ENCODE results near the gene ACTR5. TPM values are rescaled to one million over a fixed set of nuclear protein-coding genes. Genes with fewer than 3 reads are reported as not detected.

Gene ACTR5
- total RNA-seq, 1 experiment from 2014 or later = 14.1 TPM

GRCh38 chr20:38751360-38751976 lies 3.2 kb downstream of the ACTR5 start:
- H3K23me2 ChIP-seq (ENCODE audit: insufficient read length, low read depth, low read length, poor library complexity, severe bottlenecking) = peaks cover 2% of the 10 kb centered on the region
- H3K27me3 ChIP-seq (ENCODE audit: insufficient read depth, low read length) = no peaks in the 10 kb centered on the region; the same call in 1 of the 2 replicates
- Mint-ChIP-seq H3K27ac (no peak overlapping the region), H3K4me1 (peaks cover 15 to 16% of the 10 kb centered on the region in 2 experiments), H3K9me3 (no peaks in the 10 kb centered on the region), H3K4me3 (no peak overlapping the region), H3K27me3 (ENCODE audit: low read depth) (peaks cover 20% of the 10 kb centered on the region), H3K36me3 (ENCODE audit: insufficient read depth in 1 of 3, low read depth in 3 of 3) (peaks cover 20 to 43% (median 43%) of the 10 kb centered on the region in 3 experiments; a peak in 6 of 7 replicates)
- H3K79me1 ChIP-seq (ENCODE audit: insufficient read depth, low read depth, low read length, poor library complexity, severe bottlenecking) = no peaks in the 10 kb centered on the region
- no peak overlapping the region for H3K4me2 ChIP-seq (ENCODE audit: insufficient read depth, insufficient read length, low read length)
- H4K5ac ChIP-seq (ENCODE audit: insufficient read length, low read depth, low read length) = no peak overlapping the region
- H2BK20ac ChIP-seq (ENCODE audit: low read depth, low read length, poor library complexity, severe bottlenecking) = no peak overlapping the region
- H3K9me3 ChIP-seq (ENCODE audit: control insufficient read depth, low read depth, low read length) = no peaks in the 10 kb centered on the region
- no peak overlapping the region for H4K8ac ChIP-seq (replicated peaks; ENCODE audit: insufficient read length, low read depth, low read length)
- H3K56ac ChIP-seq (ENCODE audit: insufficient read length, low read depth, low read length) = no peak overlapping the region
- no peak overlapping the region for H3T11ph ChIP-seq (ENCODE audit: low read length)
- no peak overlapping the region for H2BK15ac ChIP-seq (ENCODE audit: low read depth, low read length)
- no peak for DNase-seq
- H2BK120ac ChIP-seq (ENCODE audit: low read depth, low read length, poor library complexity, severe bottlenecking) = no peak overlapping the region
- H3K23ac ChIP-seq (ENCODE audit: insufficient read length, low read depth, low read length) = no peak overlapping the region
- no peak overlapping the region for H3K27ac ChIP-seq (ENCODE audit: insufficient read length, low read depth, low read length)
- no peak overlapping the region for H3K18ac ChIP-seq (ENCODE audit: insufficient read length, low read depth, low read length)
- H2BK12ac ChIP-seq (ENCODE audit: insufficient read length, low read depth, low read length) = no peak overlapping the region
- H2BK5ac ChIP-seq (ENCODE audit: insufficient read length, low read length) = no peak overlapping the region
- peak; percentile 80 for TF ChIP-seq CTCF (conservative IDR thresholded peaks at IDR 0.05)
- no peak overlapping the region for H2AK5ac ChIP-seq (ENCODE audit: insufficient read length, low read length)
- no peaks in the 10 kb centered on the region for H3K79me2 ChIP-seq (ENCODE audit: insufficient read depth, low read length)
- no peaks in the 10 kb centered on the region; the same call in 1 of the 2 replicates for H3K4me1 ChIP-seq (ENCODE audit: insufficient read depth, low read length)
- no peaks in the 10 kb centered on the region for H4K20me1 ChIP-seq (ENCODE audit: control insufficient read depth, insufficient read depth, insufficient read length)
- no peak overlapping the region for H3K4ac ChIP-seq (ENCODE audit: low read depth, low read length)
- H3K14ac ChIP-seq (ENCODE audit: insufficient read depth, low read length) = no peak overlapping the region
- H2AFZ ChIP-seq (ENCODE audit: low read length) = no peak overlapping the region
- no peak overlapping the region for H4K91ac ChIP-seq (ENCODE audit: insufficient read length, low read depth, low read length)
- no CpG with 5 or more reads among the region's 5 CpGs for WGBS (ENCODE audit: extremely low coverage, insufficient read length, low lambda C conversion rate)
- H3K9ac ChIP-seq (ENCODE audit: extremely low read depth, insufficient read length, low read length) = no peak overlapping the region

All from H9 (cell line).